GM18867 (cell line): Measurements from ENCODE around the gene RAB5A.
"Not testable (repeated sequence)": the region's sequence is repeated elsewhere in the genome, so short reads cannot be mapped to it uniquely, and the experiment has no call there.

ENCODE experiments used
- ATAC-seq: cut with Tn5 transposase; IDR thresholded peaks from one replicate; pipeline ENCODE4 v1.9.1; 2021; ENCODE audit warnings: mild to moderate bottlenecking, moderate library complexity; ENCODE audit not compliant: unreplicated experiment

RAB5A gene

GRCh38 chr3:19946832-19947548, at the start of gene RAB5A:
RAB5A (plus strand) TSS chr3:19947097; CDS start chr3:19950899, 3,802 bp downstream.
- peak; percentile 95 for ATAC-seq

DNA sequence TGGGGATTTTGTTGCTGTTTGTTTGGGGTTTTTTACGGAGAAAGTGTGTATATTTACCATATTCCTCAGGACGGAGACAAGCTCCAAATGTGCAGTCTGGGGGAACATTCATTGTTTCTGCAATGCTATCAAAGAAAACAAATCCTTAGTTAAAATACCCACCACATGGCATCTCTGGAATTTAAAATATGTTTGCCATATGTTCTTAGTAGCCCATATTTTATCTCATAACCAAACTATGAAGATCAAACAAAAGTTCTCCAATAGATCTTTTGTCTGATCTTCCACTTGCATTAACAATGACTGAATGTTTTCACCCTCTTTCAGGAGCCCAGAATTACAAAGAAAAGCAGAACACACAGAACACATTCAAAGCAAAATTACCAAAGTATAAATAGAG, 48.2 kb upstream of the RAB5A start:
- ATAC-seq: no peak

- no peak for ATAC-seq
Observed at GRCh38 chr3:19899264-19899663, 47.6 kb upstream of the RAB5A start.

GRCh38 chr3:19899833-19900232, 47.1 kb upstream of the RAB5A start:
- ATAC-seq: not testable (repeated sequence)

DNA sequence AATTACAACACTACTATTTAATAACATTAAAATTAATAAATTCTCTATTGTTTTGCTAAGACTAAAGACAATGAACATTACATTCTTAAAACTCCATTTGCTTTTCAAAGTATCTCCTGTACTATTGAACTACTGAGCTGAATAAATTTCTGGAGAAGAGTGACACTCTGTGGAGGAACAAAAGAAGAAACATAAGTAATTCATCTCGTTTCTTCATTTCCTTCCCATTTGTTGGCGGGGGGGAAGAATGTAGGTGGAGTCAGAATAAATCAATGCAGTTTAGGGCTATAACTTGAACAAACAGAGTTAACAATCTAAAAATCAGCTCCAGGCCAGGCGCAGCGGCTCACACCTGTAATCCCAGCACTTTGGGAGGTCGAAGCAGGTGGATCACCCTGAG, 45.6 kb upstream of the RAB5A start:
- ATAC-seq: no peak

- ATAC-seq: no peak
Observed at GRCh38 chr3:19901918-19902317, 45.0 kb upstream of the RAB5A start.

DNA sequence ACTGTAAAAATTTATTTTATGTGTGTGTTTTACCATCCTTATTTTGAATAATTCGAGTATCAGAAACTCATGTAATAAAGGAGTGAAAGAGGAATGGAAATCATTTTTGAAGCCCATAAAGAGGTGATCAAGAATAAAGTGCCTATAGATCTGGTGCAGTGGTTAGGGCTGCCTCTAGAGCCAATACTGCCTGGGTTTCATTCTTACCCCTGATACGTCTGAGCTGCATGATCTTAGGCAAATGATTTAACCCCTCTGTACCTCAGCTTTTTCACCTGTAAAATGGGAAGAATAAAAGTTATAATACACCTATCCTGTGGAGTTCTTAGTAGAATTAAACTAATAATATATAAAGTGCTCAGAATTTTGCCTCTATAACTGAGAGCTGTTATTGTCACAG, 43.2 kb upstream of the RAB5A start:
- ATAC-seq: no peak

DNA sequence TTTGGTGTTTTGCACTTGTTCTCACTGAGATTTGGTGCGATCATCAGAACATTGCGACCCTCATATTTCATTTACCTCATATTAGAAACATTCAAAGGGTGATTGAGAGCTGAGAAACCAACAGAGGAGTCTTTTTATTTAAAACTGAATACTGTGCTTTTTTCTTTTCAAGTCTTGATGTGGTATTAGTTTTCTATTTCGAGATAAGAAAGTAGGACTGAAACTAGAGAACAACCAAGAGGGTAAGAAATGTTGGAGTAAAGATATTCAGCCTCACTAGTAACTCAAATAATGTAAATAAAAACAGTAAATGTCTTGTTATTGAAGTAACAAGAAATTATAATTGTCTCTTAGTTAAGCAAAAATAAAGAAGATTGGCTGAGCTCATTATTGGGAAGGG, 39.4 kb upstream of the RAB5A start:
- no peak for ATAC-seq

DNA sequence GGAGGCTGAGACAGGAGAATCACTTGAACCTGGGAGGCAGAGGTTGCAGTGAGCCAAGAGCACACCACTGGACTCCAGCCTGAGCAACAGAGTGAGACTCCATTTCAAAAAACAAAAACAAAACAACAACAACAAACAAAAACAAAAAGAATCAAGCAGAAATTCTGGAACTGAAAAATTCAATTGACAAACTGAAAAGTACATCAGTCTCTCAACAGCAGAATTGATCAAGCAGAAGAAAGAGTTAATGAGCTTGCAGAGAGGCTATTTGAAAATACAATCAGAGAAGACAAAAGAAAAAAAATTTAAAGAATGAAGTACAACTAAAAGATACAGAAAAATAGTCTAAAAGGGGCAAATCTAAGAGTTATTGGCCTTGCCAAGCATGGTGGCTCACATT, 35.4 kb upstream of the RAB5A start:
- ATAC-seq: no peak

GRCh38 chr3:19917167-19917566, 29.7 kb upstream of the RAB5A start:
- no peak for ATAC-seq

- no peak for ATAC-seq
Observed at GRCh38 chr3:19920401-19921080, 26.4 kb upstream of the RAB5A start.

- peak; percentile 65 for ATAC-seq
Observed at GRCh38 chr3:19931180-19931692, 15.7 kb upstream of the RAB5A start.

DNA sequence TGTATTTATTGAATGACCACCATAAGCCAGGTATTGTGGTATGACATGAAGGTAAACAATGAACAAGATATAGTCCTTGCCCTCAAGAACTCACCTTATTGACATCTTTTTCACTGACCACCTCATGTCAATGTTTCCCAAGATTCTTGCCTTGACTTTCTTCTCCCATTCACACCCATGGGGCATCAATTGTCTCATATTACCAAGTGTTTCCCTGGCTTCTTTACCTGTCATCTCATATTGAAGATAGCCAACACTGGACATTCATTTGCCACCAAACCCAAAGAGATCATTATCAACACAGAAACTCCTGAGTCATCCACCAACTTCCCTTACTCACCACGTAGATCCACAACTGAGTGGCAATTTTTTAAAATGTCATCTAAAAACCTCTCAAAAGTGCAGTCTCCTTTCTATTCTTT, 15.1 kb upstream of the RAB5A start:
- ATAC-seq: peak; percentile 51

DNA sequence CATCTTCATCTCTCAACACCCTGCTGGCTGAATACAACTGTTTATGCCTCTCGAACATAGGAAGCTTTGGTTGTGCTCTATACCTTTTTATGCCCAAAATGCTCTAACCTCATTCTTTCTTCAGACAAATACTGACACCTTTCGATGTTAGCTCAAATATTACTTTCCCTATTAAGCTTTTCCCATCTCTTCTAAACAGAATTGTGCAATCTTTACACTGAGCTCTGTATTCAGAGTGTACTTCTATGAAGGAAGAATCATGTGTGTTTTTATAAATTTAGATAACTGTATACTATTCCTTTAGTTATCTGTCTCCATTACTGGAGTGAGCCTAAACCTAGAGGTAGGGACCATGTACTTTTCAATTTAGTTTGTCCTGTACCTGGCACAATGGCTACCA, 14.5 kb upstream of the RAB5A start:
- no peak for ATAC-seq

GRCh38 chr3:19934098-19934566, 12.8 kb upstream of the RAB5A start, which contains the start of gene EFHB:
EFHB (minus strand) TSS chr3:19934217; CDS start chr3:19934018, 199 bp downstream.
- ATAC-seq: no peak

GRCh38 chr3:19937459-19938294, 9.2 kb upstream of the RAB5A start:
- ATAC-seq: no peak

GRCh38 chr3:19938295-19938627, 8.6 kb upstream of the RAB5A start:
- ATAC-seq: no peak

DNA sequence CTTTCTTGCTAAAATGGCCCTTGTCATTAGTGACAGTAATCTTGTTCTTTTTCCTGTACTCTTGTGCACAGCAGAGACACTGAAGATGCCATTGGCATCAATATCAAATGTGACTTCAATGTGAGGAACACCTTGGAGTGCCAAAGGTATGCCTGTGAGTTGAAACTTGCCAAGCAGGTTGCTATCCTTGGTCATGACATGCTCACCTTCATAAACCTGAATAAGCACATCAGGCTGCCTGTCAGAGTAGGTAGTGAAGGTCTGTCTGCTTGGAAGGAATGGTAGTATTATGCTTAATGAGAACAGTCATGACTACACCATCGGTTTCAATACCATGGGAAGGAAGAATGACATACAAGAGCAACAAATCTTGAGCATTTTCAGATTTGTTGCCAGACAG, 6.3 kb upstream of the RAB5A start:
- no peak for ATAC-seq

DNA sequence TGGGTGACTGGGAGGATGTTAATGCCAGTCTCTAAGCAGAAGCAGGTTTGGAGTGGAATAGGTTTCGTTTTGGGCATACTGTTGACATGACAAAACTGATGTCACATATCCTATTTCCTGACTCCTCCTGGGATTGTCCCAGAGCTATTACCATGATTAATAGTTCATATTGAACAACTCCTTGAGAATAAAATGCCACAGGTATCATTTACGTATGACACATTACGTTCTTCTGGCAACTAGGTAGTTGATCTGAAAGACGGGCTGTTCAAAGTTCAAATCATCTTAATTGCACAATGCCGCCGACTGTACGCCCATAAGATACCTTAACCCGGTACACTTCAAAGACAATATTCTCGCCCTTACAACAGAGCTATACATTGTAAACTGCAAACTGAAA, 1.4 kb upstream of the RAB5A start:
- no peak for ATAC-seq

GRCh38 chr3:19945969-19946831, 697 bp upstream of the RAB5A start:
- peak; percentile 4 for ATAC-seq
